ENCODE results near the gene ZNF428. TPM values are rescaled to one million over a fixed set of nuclear protein-coding genes. Genes with fewer than 3 reads are reported as not detected.
"Not testable (repeated sequence)": the region's sequence is repeated elsewhere in the genome, so short reads cannot be mapped to it uniquely, and the experiment has no call there.

The ZNF428 gene
- total RNA-seq, 1 donor from 2014 or later: 17.9 TPM

- Mint-ChIP-seq H3K9me3 (no peaks in the 10 kb centered on the region), H3K4me3 (peak overlapping the region; percentile 73), H3K27me3 (ENCODE audit: insufficient read depth) (no peaks in the 10 kb centered on the region), H3K27ac (peak overlapping the region; percentile 74), H3K4me1 (ENCODE audit: low read depth) (peaks cover 49% of the 10 kb centered on the region), H3K36me3 (ENCODE audit: low read depth) (peaks cover 27% of the 10 kb centered on the region)
- no peak for DNase-seq (ENCODE audit: low spot score)
- intact Hi-C loops (cut with micrococcal nuclease): no loop called here
Measured at GRCh38 chr19:43592800-43593350, 26.6 kb downstream of the ZNF428 start.

- Mint-ChIP-seq H3K27me3 (ENCODE audit: insufficient read depth) (no peaks in the 10 kb centered on the region), H3K36me3 (ENCODE audit: low read depth) (peaks cover 27% of the 10 kb centered on the region), H3K27ac (no peak overlapping the region), H3K9me3 (no peaks in the 10 kb centered on the region), H3K4me1 (ENCODE audit: low read depth) (peaks cover 41% of the 10 kb centered on the region), H3K4me3 (no peak overlapping the region)
- intact Hi-C loops (cut with micrococcal nuclease): no loop called here
- no peak for DNase-seq (ENCODE audit: low spot score)
Measured at GRCh38 chr19:43591904-43592772, 27.3 kb downstream of the ZNF428 start.

DNA sequence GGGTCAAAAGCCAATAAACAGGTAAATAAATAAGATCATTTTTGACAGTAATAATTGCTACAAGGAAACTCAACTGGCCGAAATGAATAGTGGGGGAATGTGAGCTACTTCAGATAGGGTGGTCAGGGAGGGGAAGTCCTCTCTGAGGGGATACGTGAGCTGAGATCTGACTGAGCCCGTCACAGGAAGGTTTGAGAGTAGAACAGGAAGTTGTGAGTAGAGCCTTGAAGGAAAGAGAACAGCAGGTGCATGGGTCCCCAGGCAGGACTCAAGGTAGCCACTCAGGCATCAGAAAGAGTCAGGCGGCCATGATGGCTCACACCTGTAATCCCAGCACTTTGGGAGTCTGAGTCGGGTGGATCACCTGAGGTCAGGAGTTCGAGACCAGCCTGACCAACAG, 29.8 kb downstream of the ZNF428 start:
- no peaks in the 10 kb centered on the region for H3K27me3 Mint-ChIP-seq (ENCODE audit: insufficient read depth)
- H3K4me1 Mint-ChIP-seq (ENCODE audit: low read depth): peaks cover 35% of the 10 kb centered on the region
- intact Hi-C loops (cut with micrococcal nuclease): no loop called here
- H3K27ac Mint-ChIP-seq: peak overlapping the region; percentile 65
- peaks cover 34% of the 10 kb centered on the region for H3K36me3 Mint-ChIP-seq (ENCODE audit: low read depth)
- no peaks in the 10 kb centered on the region for H3K9me3 Mint-ChIP-seq
- no peak overlapping the region for H3K4me3 Mint-ChIP-seq
- no peak for DNase-seq (ENCODE audit: low spot score)

- peaks cover 34% of the 10 kb centered on the region for H3K36me3 Mint-ChIP-seq (ENCODE audit: low read depth)
- peaks cover 39% of the 10 kb centered on the region for H3K4me1 Mint-ChIP-seq (ENCODE audit: low read depth)
- H3K27me3 Mint-ChIP-seq (ENCODE audit: insufficient read depth): no peaks in the 10 kb centered on the region
- DNase-seq (ENCODE audit: low spot score): no peak
- intact Hi-C loops (cut with micrococcal nuclease): no loop called here
- H3K4me3 Mint-ChIP-seq: no peak overlapping the region
- H3K27ac Mint-ChIP-seq: no peak overlapping the region
- no peaks in the 10 kb centered on the region for H3K9me3 Mint-ChIP-seq
Measured at GRCh38 chr19:43589277-43589676, 30.2 kb downstream of the ZNF428 start.

DNA sequence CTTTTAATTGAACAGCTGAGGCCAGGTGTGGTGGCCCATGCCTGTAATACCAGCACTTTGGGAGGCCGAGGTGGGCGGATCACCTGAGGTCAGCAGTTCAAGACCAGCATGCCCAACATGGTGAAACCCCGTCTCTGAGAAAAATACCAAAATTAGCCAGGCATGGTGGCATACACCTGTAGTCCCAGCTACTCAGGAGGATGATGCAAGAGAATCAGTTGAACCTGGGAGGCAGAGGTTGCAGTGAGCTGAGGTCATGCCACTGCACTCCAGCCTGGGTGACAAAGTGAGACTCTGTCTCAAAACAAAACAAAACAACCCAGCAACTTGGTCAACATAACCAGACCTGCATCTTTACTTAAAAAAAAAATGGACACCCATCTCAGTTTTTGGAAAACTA, 32.4 kb downstream of the ZNF428 start:
- intact Hi-C loops (cut with micrococcal nuclease): not testable (repeated sequence)
- peaks cover 31% of the 10 kb centered on the region for H3K4me1 Mint-ChIP-seq (ENCODE audit: low read depth)

DNA sequence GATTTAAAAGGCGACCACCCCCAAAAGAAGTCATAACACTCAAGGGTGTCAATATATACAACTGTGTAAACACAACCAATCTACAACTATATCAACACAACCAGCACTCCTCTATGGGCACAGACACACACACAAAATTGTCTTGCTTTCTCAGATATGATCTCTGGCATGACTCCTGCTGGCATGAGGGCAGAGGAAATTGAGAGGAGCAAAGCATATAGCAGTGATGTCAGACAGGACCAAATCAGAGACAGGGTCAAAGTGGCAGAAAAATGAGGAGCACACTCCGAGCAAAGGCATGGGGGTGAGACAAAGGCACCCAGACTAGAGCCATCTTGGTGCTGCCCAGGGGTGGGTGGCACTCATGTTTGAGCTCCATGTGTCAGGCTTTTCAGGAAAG, 33.1 kb downstream of the ZNF428 start:
- Mint-ChIP-seq H3K36me3 (ENCODE audit: low read depth) (peaks cover 24% of the 10 kb centered on the region), H3K27me3 (ENCODE audit: insufficient read depth) (no peaks in the 10 kb centered on the region), H3K9me3 (no peaks in the 10 kb centered on the region), H3K27ac (no peak overlapping the region), H3K4me1 (ENCODE audit: low read depth) (peaks cover 31% of the 10 kb centered on the region), H3K4me3 (no peak overlapping the region)
- DNase-seq (ENCODE audit: low spot score): no peak
- intact Hi-C loops (cut with micrococcal nuclease): no loop called here

More for the DNA sequence above, 32.4 kb downstream of the ZNF428 start:
- DNase-seq (ENCODE audit: low spot score); H3K27ac Mint-ChIP-seq; H3K27me3 Mint-ChIP-seq (ENCODE audit: insufficient read depth); H3K9me3 Mint-ChIP-seq; H3K4me3 Mint-ChIP-seq: not testable (repeated sequence)
- H3K36me3 Mint-ChIP-seq (ENCODE audit: low read depth): peaks cover 24% of the 10 kb centered on the region

DNA sequence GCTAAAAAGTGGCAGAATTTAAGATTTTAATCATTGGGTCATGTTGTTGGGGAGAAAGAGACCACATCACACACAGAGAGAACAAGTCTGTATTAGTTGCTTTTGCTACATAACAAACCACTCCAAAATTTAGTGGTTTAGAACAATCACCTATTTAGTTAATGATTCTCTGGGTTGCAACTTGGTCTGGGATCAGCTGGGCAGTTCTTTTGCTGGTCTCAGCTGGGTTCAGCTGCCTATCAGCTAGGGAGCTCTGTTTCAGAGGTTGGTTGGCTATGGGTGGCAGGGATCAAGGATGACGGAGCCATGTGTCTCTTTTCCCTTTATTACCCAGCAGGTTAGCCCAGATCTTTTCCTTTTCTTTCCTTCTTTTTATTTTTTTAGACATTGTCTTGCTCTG, 34.9 kb downstream of the ZNF428 start:
- no peak overlapping the region for H3K4me3 Mint-ChIP-seq
- H3K9me3 Mint-ChIP-seq: no peaks in the 10 kb centered on the region
- DNase-seq (ENCODE audit: low spot score): no peak
- H3K27me3 Mint-ChIP-seq (ENCODE audit: insufficient read depth): no peaks in the 10 kb centered on the region
- peaks cover 28% of the 10 kb centered on the region for H3K4me1 Mint-ChIP-seq (ENCODE audit: low read depth)
- peaks cover 17% of the 10 kb centered on the region for H3K36me3 Mint-ChIP-seq (ENCODE audit: low read depth)
- intact Hi-C loops (cut with micrococcal nuclease): no loop called here
- H3K27ac Mint-ChIP-seq: peak overlapping the region; percentile 63

GRCh38 chr19:43582495-43582894, 36.9 kb downstream of the ZNF428 start:
- Mint-ChIP-seq H3K9me3 (no peaks in the 10 kb centered on the region), H3K27ac (no peak overlapping the region), H3K27me3 (ENCODE audit: insufficient read depth) (no peaks in the 10 kb centered on the region), H3K4me3 (no peak overlapping the region), H3K4me1 (ENCODE audit: low read depth) (peaks cover 23% of the 10 kb centered on the region), H3K36me3 (ENCODE audit: low read depth) (peaks cover 12% of the 10 kb centered on the region)
- intact Hi-C loops (cut with micrococcal nuclease): no loop called here
- DNase-seq (ENCODE audit: low spot score): no peak

DNA sequence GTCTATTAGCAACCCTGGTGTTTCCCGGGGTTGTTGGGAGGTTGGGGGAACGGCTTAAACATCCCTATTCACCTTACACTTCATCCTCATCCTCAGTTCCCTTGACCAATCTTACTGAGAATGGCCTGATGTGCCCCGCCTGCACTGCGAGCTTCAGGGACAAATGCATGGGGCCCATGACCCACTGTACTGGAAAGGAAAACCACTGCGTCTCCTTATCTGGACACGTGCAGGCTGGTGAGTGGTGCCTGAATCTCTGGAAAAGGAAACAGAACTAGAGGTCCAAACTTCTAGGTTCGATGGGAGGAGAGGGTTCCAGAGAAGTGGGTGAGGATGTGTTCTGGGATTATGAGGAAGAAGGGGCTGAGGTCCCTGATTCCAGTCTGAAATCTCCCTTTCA, 38.0 kb downstream of the ZNF428 start:
- no peak for DNase-seq (ENCODE audit: low spot score)
- Mint-ChIP-seq H3K27ac (no peak overlapping the region), H3K36me3 (ENCODE audit: low read depth) (peaks cover 12% of the 10 kb centered on the region), H3K4me3 (peak overlapping the region; percentile 51), H3K4me1 (ENCODE audit: low read depth) (peaks cover 24% of the 10 kb centered on the region), H3K27me3 (ENCODE audit: insufficient read depth) (peaks cover 3% of the 10 kb centered on the region), H3K9me3 (no peaks in the 10 kb centered on the region)
- intact Hi-C loops (cut with micrococcal nuclease): no loop called here

DNA sequence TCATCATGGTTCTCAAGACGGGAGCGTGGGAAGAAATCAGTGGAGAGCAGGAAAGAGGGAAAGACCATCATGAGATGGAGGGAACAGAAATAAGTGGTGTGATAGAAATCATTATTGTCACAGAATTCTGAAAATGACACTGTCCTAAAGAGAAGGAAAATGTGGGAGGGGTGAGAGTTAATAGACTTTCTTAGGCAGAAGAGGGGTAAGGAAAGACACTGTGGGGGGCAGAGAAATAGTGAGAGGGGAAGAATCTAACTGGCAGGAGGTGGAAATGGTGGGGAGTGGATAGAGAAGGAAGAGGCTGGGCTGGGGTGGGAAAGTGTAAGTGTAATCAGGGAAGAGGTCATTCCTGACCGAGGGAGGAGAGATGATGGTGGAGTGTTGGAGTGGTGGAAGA, 40.6 kb downstream of the ZNF428 start:
- Mint-ChIP-seq H3K4me1 (ENCODE audit: low read depth) (peaks cover 25% of the 10 kb centered on the region), H3K9me3 (no peaks in the 10 kb centered on the region), H3K27ac (no peak overlapping the region), H3K27me3 (ENCODE audit: insufficient read depth) (peaks cover 3% of the 10 kb centered on the region), H3K4me3 (peak overlapping the region; percentile 90), H3K36me3 (ENCODE audit: low read depth) (peaks cover 2% of the 10 kb centered on the region)
- intact Hi-C loops (cut with micrococcal nuclease): no loop called here
- DNase-seq (ENCODE audit: low spot score): no peak

DNA sequence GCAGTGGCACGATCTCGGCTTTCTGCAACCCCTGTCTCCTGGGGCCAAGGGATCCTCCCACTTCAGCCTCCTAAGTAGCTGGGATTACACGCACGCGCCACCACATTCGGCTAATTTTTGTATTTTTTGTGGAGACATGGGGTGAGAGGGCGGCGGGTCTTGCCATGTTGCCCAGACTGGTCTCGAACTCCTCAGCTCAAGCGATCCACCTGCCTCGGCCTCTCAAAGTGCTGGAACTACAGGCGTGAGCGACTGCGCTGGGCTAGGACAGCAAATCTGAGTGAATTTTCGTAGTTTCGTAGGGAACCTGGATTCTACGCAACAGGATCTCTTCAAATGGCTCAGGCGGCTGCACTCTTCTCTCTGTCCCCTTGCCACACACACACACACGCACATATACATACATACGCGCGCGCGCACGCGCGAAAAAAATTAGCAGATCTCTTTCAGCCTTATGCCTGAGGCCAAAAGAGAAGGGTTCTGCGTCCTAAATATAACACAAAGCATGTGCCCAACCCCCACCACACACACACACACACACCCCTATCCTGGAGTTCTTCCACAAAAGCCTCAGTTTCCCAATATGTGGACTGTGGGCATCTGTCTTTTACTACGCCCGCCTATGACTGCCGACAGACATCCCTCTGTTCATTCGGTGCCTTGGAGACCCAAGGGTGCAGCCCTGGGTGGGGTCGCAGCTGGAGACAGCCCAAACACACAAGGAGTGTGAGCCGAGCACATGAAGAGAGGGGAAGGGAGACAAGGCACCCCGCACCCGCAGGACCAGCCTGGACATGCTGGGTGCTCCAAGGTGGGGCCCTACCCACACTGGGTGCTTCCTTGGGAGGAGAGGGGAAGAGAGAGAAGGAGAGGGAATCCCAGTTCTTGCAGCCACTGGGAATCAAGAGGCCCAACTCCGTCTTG, 43.2 kb downstream of the ZNF428 start:
- H3K27ac Mint-ChIP-seq: peak overlapping the region; percentile 74
- H3K9me3 Mint-ChIP-seq: no peaks in the 10 kb centered on the region
- peaks cover 7% of the 10 kb centered on the region for H3K36me3 Mint-ChIP-seq (ENCODE audit: low read depth)
- peaks cover 3% of the 10 kb centered on the region for H3K27me3 Mint-ChIP-seq (ENCODE audit: insufficient read depth)
- peaks cover 25% of the 10 kb centered on the region for H3K4me1 Mint-ChIP-seq (ENCODE audit: low read depth)
- peak overlapping the region; percentile 67 for H3K4me3 Mint-ChIP-seq
- intact Hi-C loops (cut with micrococcal nuclease): loop anchor here (1.0 kb wide), 6 partner anchors 14 to 113 kb away; partner anchors contain the start of genes IRGQ, ZNF428 and ZNF576
- no peak for DNase-seq (ENCODE audit: low spot score)

DNA sequence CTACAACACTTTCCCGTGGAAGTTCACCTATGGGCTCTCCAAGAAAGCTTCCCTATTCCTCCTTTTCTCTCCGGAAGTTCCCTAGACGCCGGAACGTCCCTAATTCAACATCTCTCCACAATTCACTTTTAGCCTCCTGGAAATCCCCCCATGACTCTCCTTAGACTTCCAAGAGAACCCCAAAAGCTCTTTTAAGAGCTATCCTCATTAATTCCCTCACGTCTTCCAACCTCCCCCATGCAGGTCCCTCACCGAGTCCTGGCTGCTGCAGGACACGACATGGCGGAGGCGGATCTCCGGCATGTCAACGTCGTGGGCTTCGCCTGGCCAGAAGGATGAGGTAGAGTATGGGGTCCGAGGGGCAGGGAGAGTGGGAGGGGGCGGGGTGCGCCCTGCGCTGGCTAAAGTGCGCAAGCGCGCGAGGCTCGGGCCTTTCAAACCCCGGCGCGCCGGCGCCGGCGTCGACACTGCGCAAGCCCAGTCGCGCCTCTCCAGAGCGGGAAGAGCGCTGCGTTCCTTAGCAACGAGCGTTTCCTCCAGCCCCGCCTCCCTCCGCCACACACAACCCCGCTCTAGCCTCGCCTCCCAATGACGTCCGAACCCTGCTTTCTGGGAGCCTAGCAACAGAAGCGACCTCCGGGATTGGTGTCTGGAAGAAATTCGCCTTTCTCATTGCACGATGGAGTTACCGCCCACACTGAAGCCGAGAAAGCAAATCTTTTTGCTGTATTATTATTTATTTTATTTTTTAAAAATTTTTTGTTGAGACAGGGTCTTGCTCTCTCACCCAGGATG, 44.1 kb downstream of the ZNF428 start, which contains the start of the genes PINLYP and XRCC1:
PINLYP (plus strand) TSS at position 646 of the 795 bp plus-strand sequence. CDS start 1,391 bp downstream, outside the sequence.
XRCC1 (minus strand) TSS at position 372 of the 795 bp plus-strand sequence; CDS start at position 303, 69 bp downstream.
- peaks cover 3% of the 10 kb centered on the region for H3K27me3 Mint-ChIP-seq (ENCODE audit: insufficient read depth)
- peak within 1 kb of the TSS; percentile 96 for H3K4me3 Mint-ChIP-seq
- peak within 1 kb of the TSS; percentile 91 for H3K27ac Mint-ChIP-seq
- H3K4me1 Mint-ChIP-seq (ENCODE audit: low read depth): peaks cover 25% of the 10 kb centered on the region
- H3K36me3 Mint-ChIP-seq (ENCODE audit: low read depth): peaks cover 7% of the 10 kb centered on the region
- DNase-seq (ENCODE audit: low spot score): peak; percentile 95
- intact Hi-C loops (cut with micrococcal nuclease): loop anchor here (1.0 kb wide), 6 partner anchors 13 to 112 kb away; partner anchors contain the start of genes IRGQ, ZNF428 and ZNF576
- no peaks in the 10 kb centered on the region for H3K9me3 Mint-ChIP-seq
